ENCODE data around the gene LDHA. TPM values are rescaled to one million over a fixed set of nuclear protein-coding genes. Genes with fewer than 3 reads are reported as not detected.
"Not testable (repeated sequence)": the region's sequence is repeated elsewhere in the genome, so short reads cannot be mapped to it uniquely, and the experiment has no call there.

Gene LDHA
- total and polyA plus RNA-seq, 7 donors, result 254 to 1,038 (median 867) TPM

DNA sequence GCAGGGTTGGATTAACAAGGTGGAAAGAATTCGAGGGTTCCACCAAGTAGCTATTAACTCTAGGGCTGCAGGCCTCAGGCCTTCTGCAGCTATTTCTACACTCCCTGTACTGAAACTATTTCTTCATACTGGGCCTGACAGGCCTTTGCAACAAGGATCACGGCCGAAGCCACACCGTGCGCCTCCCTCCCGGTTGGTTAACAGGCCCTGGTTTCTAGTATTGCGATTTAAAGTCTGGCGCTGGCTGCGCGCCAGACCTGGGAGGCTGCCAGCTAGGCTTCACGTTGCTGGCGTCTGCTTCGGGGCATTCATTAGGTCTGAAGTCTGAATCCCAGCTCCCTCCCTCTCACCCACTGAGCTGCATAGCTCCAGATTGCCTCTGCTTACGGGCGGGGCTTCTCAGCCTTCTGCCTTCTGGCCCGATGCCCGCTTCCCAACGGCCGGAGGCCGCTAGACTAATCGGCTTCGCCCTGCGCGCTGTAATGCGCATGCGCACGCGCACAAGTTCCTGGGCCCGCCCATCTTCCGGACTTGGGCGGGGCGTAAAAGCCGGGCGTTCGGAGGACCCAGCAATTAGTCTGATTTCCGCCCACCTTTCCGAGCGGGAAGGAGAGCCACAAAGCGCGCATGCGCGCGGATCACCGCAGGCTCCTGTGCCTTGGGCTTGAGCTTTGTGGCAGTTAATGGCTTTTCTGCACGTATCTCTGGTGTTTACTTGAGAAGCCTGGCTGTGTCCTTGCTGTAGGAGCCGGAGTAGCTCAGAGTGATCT, 1.6 kb downstream of the LDHA start:
- Histone ChIP-seq H3K27ac (peak overlapping the region; percentile 98), H3K4me3 (peak overlapping the region; percentile 79), H3K4me1 (peaks cover 25% of the 10 kb centered on the region), H3K9me3 (no peaks in the 10 kb centered on the region), H3K27me3 (ENCODE audit: insufficient read depth in 3 of 3, low read length in 2 of 3) (no peaks in the 10 kb centered on the region), H3K36me3 (ENCODE audit: insufficient read depth in 1 of 2, low read depth in 1 of 2) (peaks cover 14 to 46% of the 10 kb centered on the region in 2 donors)
- TF ChIP-seq, protein P1, sequence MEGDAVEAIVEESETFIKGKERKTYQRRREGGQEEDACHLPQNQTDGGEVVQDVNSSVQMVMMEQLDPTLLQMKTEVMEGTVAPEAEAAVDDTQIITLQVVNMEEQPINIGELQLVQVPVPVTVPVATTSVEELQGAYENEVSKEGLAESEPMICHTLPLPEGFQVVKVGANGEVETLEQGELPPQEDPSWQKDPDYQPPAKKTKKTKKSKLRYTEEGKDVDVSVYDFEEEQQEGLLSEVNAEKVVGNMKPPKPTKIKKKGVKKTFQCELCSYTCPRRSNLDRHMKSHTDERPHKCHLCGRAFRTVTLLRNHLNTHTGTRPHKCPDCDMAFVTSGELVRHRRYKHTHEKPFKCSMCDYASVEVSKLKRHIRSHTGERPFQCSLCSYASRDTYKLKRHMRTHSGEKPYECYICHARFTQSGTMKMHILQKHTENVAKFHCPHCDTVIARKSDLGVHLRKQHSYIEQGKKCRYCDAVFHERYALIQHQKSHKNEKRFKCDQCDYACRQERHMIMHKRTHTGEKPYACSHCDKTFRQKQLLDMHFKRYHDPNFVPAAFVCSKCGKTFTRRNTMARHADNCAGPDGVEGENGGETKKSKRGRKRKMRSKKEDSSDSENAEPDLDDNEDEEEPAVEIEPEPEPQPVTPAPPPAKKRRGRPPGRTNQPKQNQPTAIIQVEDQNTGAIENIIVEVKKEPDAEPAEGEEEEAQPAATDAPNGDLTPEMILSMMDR (IDR thresholded peaks at IDR 0.05), result no peak
- intact Hi-C loops (cut with DNase I), result loop anchor here (5.0 kb wide), 2 partner anchors 74 to 131 kb away; partner anchors contain the start of genes GTF2H1 (in 2 of the 2), HPS5 (in 2 of the 2) and TSG101 (in 1 of the 2)
- ATAC-seq (peak; percentile 81 to 87 (median 83)), DNase-seq (peak; percentile 97 to 100)
- 0 to 1% (median 1%) methylated on average over 37 to 46 of the region's 46 CpGs for WGBS, 3 donors

DNA sequence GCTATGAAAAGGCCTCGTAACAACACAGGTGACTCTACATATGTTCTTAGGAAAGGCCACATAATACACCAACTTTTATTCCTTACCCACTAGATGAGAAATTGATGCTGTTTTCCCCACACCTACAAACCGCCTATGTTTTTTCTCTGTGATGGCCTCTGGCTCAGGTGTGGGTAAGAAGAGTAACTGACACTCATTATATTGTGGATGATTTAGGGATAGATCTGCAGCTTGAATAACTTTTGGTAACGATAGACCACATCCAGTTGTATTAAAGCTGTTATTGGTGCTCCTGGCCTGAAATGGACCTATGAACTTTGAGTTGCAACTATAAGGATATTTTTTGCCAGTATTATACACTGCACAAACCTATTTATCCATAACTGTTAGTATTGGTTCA, 3.6 kb downstream of the LDHA start:
- TF ChIP-seq, protein P1 (IDR thresholded peaks at IDR 0.05), result no peak
- ATAC-seq (no peak), DNase-seq (no peak)
- 82 to 97% (median 90%) methylated on average over 3 of the region's 3 CpGs for WGBS, 3 donors
- H3K27me3 ChIP-seq (ENCODE audit: insufficient read depth in 3 of 3, low read length in 2 of 3), result no peaks in the 10 kb centered on the region
- intact Hi-C loops (cut with DNase I), result loop anchor here (5.0 kb wide), 2 partner anchors 76 to 129 kb away; partner anchors contain the start of genes GTF2H1 (in 2 of the 2), HPS5 (in 2 of the 2) and TSG101 (in 1 of the 2)
- H3K4me1 ChIP-seq, result peaks cover 25% of the 10 kb centered on the region
- H3K27ac ChIP-seq, result peak overlapping the region; percentile 18
- H3K4me3 ChIP-seq, result no peak overlapping the region
- peaks cover 17 to 66% of the 10 kb centered on the region in 2 donors for H3K36me3 ChIP-seq (ENCODE audit: insufficient read depth in 1 of 2, low read depth in 1 of 2)
- no peaks in the 10 kb centered on the region for H3K9me3 ChIP-seq

- H3K36me3 ChIP-seq (ENCODE audit: insufficient read depth in 1 of 2, low read depth in 1 of 2), result peaks cover 21 to 97% of the 10 kb centered on the region in 2 donors
- peaks cover 17% of the 10 kb centered on the region for H3K4me1 ChIP-seq
- H3K27me3 ChIP-seq (ENCODE audit: insufficient read depth in 3 of 3, low read length in 2 of 3); intact Hi-C loops (cut with DNase I); H3K27ac ChIP-seq; ATAC-seq; H3K9me3 ChIP-seq; H3K4me3 ChIP-seq; DNase-seq: not testable (repeated sequence)
- 93 to 97% (median 94%) methylated on average over 9 of the region's 9 CpGs for WGBS, 3 donors
Observed at GRCh38 chr11:18401077-18401476, 6.7 kb downstream of the LDHA start.

DNA sequence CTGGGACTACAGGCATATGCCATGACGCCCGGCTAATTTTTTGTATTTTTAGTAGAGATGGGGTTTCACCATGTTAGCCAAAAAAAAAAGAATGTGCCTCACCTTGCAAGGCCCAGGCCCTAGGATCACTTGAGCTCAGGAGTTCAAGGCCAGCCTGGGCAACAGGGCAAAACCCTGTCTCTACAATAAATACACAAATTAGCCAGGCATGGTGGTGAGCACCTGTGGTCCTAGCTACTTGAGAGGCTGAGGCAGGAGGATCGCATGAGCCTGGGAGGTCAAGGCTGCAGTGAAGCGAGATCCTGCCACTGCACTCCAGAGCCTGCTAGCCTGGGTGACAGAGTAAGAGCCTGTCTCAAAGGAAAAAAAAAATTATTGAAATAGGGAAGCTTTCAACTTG, 9.7 kb downstream of the LDHA start:
- intact Hi-C loops (cut with DNase I), result no loop called here
- Histone ChIP-seq H3K9me3 (no peaks in the 10 kb centered on the region), H3K4me1 (no peaks in the 10 kb centered on the region), H3K27ac (no peak overlapping the region), H3K27me3 (ENCODE audit: insufficient read depth in 3 of 3, low read length in 2 of 3) (no peaks in the 10 kb centered on the region), H3K36me3 (ENCODE audit: insufficient read depth in 1 of 2, low read depth in 1 of 2) (peaks cover 25 to 100% of the 10 kb centered on the region in 2 donors), H3K4me3 (no peak overlapping the region)
- WGBS, 3 donors, result 93 to 99% (median 96%) methylated on average over 4 of the region's 4 CpGs
- ATAC-seq, result no peak
- TF ChIP-seq, protein P1 (IDR thresholded peaks at IDR 0.05), result no peak
- DNase-seq, result no peak

DNA sequence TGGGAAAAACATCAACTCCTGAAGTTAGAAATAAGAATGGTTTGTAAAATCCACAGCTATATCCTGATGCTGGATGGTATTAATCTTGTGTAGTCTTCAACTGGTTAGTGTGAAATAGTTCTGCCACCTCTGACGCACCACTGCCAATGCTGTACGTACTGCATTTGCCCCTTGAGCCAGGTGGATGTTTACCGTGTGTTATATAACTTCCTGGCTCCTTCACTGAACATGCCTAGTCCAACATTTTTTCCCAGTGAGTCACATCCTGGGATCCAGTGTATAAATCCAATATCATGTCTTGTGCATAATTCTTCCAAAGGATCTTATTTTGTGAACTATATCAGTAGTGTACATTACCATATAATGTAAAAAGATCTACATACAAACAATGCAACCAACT, 13.0 kb downstream of the LDHA start:
- peaks cover 11 to 66% of the 10 kb centered on the region in 2 donors for H3K36me3 ChIP-seq (ENCODE audit: insufficient read depth in 1 of 2, low read depth in 1 of 2)
- whole genome bisulfite sequencing, 3 donors, result 18 to 29% (median 21%) methylated on average over 3 of the region's 3 CpGs

More for the DNA sequence above, 13.0 kb downstream of the LDHA start:
- not testable (repeated sequence) for H3K4me3 ChIP-seq; H3K27ac ChIP-seq; H3K9me3 ChIP-seq; DNase-seq; H3K27me3 ChIP-seq (ENCODE audit: insufficient read depth in 3 of 3, low read length in 2 of 3); H3K4me1 ChIP-seq; ATAC-seq
- intact Hi-C loops (cut with DNase I), result loop anchor here in 1 of 2 donors (5.0 kb wide), 1 partner anchor 90 kb away; no protein-coding TSS in a partner anchor
